ENCODE measurements around the gene EIF2AK3. TPM values are rescaled to one million over a fixed set of nuclear protein-coding genes. Genes with fewer than 3 reads are reported as not detected.
A peak's percentile ranks its signal among the peaks of the same experiment; 100 is the strongest.

EIF2AK3 gene
- total and polyA plus RNA-seq, 2 of the 8 experiments (the other 6 are each of a cell fraction or from before 2014, with no cell fraction given): 5.8 to 22.8 TPM

GRCh38 chr2:88636026-88636425 lies 8.8 kb upstream of the EIF2AK3 start:
- H3K79me1 ChIP-seq (ENCODE audit: low read depth, low read length): no peaks in the 10 kb centered on the region
- DNase-seq (ENCODE audit: low read depth in 1 of 2, low spot score in 2 of 2) (no peak), FAIRE-seq (no peak)
- no peak overlapping the region for H3K4ac ChIP-seq (replicated peaks; ENCODE audit: insufficient read length, low read depth, low read length)
- H3K36me3 ChIP-seq (ENCODE audit: control insufficient read depth in 2 of 4, insufficient read depth in 4 of 4, low read length in 3 of 4): no peaks in the 10 kb centered on the region; a peak in 1 of 8 replicates
- H2BK20ac ChIP-seq (ENCODE audit: low read length): no peak overlapping the region
- H3K9me3 ChIP-seq (ENCODE audit: insufficient read depth in 2 of 2, low read depth in 1 of 2, low read length in 1 of 2): no peaks in the 10 kb centered on the region
- no peak overlapping the region for H2BK5ac ChIP-seq (ENCODE audit: low read depth, low read length)
- POLR2A ChIA-PET (ENCODE audit: partially characterized antibody): no interaction called here
- no peaks in the 10 kb centered on the region for H3K79me2 ChIP-seq (ENCODE audit: control insufficient read depth in 1 of 2, insufficient read depth in 2 of 2, low read length in 2 of 2)
- H3K27ac ChIP-seq (ENCODE audit: low read depth, low read length): no peak overlapping the region
- H3K4me2 ChIP-seq (ENCODE audit: insufficient read depth in 1 of 2, low read depth in 2 of 2, low read length in 2 of 2): no peak overlapping the region
- H2AK5ac ChIP-seq (ENCODE audit: low read depth, low read length): no peak overlapping the region
- peaks cover 3 to 13% (median 7%) of the 10 kb centered on the region in 4 experiments; a peak in 6 of 7 replicates for H3K4me1 ChIP-seq (replicated peaks in 1 of 4; ENCODE audit: control insufficient read depth in 3 of 4, insufficient read depth in 4 of 4, low read length in 3 of 4)
- no peaks in the 10 kb centered on the region for H3K27me3 ChIP-seq (replicated peaks in 1 of 4; ENCODE audit: control insufficient read depth in 3 of 4, extremely low read depth in 1 of 4, insufficient read depth in 3 of 4, low read length in 3 of 4)
- WGBS, 2 experiments (ENCODE audit: extremely low coverage in 1 of 2, insufficient coverage in 1 of 2, insufficient read length in 1 of 2, insufficient replicate concordance in 2 of 2, low coverage in 1 of 2, low lambda C conversion rate in 2 of 2, missing lambda C conversion rate in 1 of 2): 92% methylated on average over 1 of the region's 1 CpG; no CpG with 5 or more reads in 1 of the 2 experiments
- H3K9ac ChIP-seq (replicated peaks in 1 of 4; ENCODE audit: extremely low read depth in 1 of 4, low read depth in 3 of 4, low read length in 3 of 4): no peak overlapping the region
- H3K56ac ChIP-seq (replicated peaks; ENCODE audit: insufficient read length, low read depth, low read length): no peak overlapping the region
- CTCF ChIA-PET (ENCODE audit: partially characterized antibody): interaction anchor here (0.5 kb wide), 1 partner anchor 214 kb away, joined by 3 read pairs; no protein-coding TSS in a partner anchor
- no peak overlapping the region for H2BK15ac ChIP-seq (ENCODE audit: low read length)
- H4K91ac ChIP-seq (replicated peaks; ENCODE audit: insufficient read length, low read length): peak overlapping the region; percentile 67
- H3K18ac ChIP-seq (ENCODE audit: extremely low read depth, low read length): no peak overlapping the region
- no peak overlapping the region for H3K4me3 ChIP-seq (ENCODE audit: extremely low read depth in 1 of 4, insufficient read depth in 2 of 4, low read depth in 3 of 4, low read length in 4 of 4)
- H4K8ac ChIP-seq (ENCODE audit: extremely low read depth, insufficient read depth, low read length): no peak overlapping the region; the same call in 1 of the 2 replicates
- no peak overlapping the region for H2AFZ ChIP-seq (ENCODE audit: low read length)
- no peaks in the 10 kb centered on the region for H3K23me2 ChIP-seq (ENCODE audit: low read depth, low read length)
- H3K14ac ChIP-seq (ENCODE audit: insufficient read length): no peak overlapping the region
- H4K5ac ChIP-seq (ENCODE audit: insufficient read length, low read depth, low read length): no peak overlapping the region
- H2BK120ac ChIP-seq (replicated peaks; ENCODE audit: low read depth, low read length): no peak overlapping the region
- no peak overlapping the region for H3K23ac ChIP-seq (ENCODE audit: insufficient read length)
- no peaks in the 10 kb centered on the region for H4K20me1 ChIP-seq (replicated peaks in 1 of 2; ENCODE audit: control insufficient read depth in 1 of 2, insufficient read depth in 2 of 2, low read length in 2 of 2)
- no peak overlapping the region for H2BK12ac ChIP-seq (ENCODE audit: low read depth, low read length)
- TF ChIP-seq TEAD4 (IDR thresholded peaks at IDR 0.05; ENCODE audit: low read depth, low read length) (no peak), SIX5 (IDR thresholded peaks at IDR 0.05; ENCODE audit: low read depth, low read length) (no peak), CHD1 (IDR thresholded peaks at IDR 0.05; ENCODE audit: low read depth, low read length) (no peak), PHF8 (conservative IDR thresholded peaks at IDR 0.05; ENCODE audit: low read depth, low read length) (no peak), SRF (IDR thresholded peaks at IDR 0.05; ENCODE audit: low read depth, low read length) (no peak), CTBP2 (IDR thresholded peaks at IDR 0.05; ENCODE audit: borderline replicate concordance, insufficient read depth, insufficient read length, low read length) (no peak), ATF2 (IDR thresholded peaks at IDR 0.05; ENCODE audit: low read length) (no peak), NANOG (IDR thresholded peaks at IDR 0.05; ENCODE audit: insufficient read depth, low read depth, low read length, poor library complexity, severe bottlenecking) (no peak), SIRT6 (IDR thresholded peaks at IDR 0.05; ENCODE audit: low read length) (no peak), GABPA (IDR thresholded peaks at IDR 0.05; ENCODE audit: borderline replicate concordance, insufficient read depth, low read length) (no peak), MAFK (IDR thresholded peaks at IDR 0.05; ENCODE audit: low read depth, low read length) (no peak), KDM1A (IDR thresholded peaks at IDR 0.05; ENCODE audit: borderline replicate concordance, low read length) (no peak), RXRA (IDR thresholded peaks at IDR 0.05; ENCODE audit: insufficient read depth, low read depth, low read length) (no peak)

Measured in H1 (cell line).